Hepatocyte (in vitro differentiated cells): Measurements from ENCODE around the gene KIRREL1. TPM values are rescaled to one million over a fixed set of nuclear protein-coding genes. Genes with fewer than 3 reads are reported as not detected.

Source experiments
- DNase-seq: peaks from one replicate; pipeline ENCODE4 v3.0.0-alpha.2; 2016; ENCODE audit warnings: low spot score
- H2AFZ ChIP-seq: fragments of 200-600 bp; sonication (generic); 2 replicates; pipeline ENCODE4 v1.6.0; 2016; ENCODE audit warnings: antibody characterized with exemption, mild to moderate bottlenecking
- H3K27ac ChIP-seq: fragments of 200-600 bp; sonication (generic); 2 replicates; pipeline ENCODE4 v1.5.1; 2016; ENCODE audit warnings: mild to moderate bottlenecking
- H3K27me3 ChIP-seq: fragments of 200-600 bp; sonication (generic); 2 replicates; pipeline ENCODE4 v1.6.1; 2016
- H3K36me3 ChIP-seq: fragments of 200-600 bp; sonication (generic); replicated peaks from 2 replicates; pipeline ENCODE4 v1.5.1; 2016; ENCODE audit warnings: low read depth; ENCODE audit not compliant: insufficient read depth
- H3K4me1 ChIP-seq: fragments of 200-600 bp; sonication (generic); 2 replicates; pipeline ENCODE4 v1.5.1; 2016; ENCODE audit warnings: mild to moderate bottlenecking, moderate library complexity; ENCODE audit not compliant: insufficient read depth
- H3K4me2 ChIP-seq: fragments of 200-600 bp; sonication (generic); 2 replicates; pipeline ENCODE4 v1.6.0; 2016
- H3K4me3 ChIP-seq: fragments of 200-600 bp; sonication (generic); 2 replicates; pipeline ENCODE4 v1.5.1; 2016; ENCODE audit warnings: mild to moderate bottlenecking
- H3K79me2 ChIP-seq: fragments of 200-600 bp; sonication (generic); 2 replicates; pipeline ENCODE4 v1.6.0; 2017; ENCODE audit warnings: mild to moderate bottlenecking
- H3K9me2 ChIP-seq: fragments of 200-600 bp; sonication (generic); replicated peaks from 2 replicates; pipeline ENCODE4 v1.6.0; 2017; ENCODE audit warnings: mild to moderate bottlenecking; ENCODE audit not compliant: insufficient read depth
- H3K9me3 ChIP-seq: fragments of 200-600 bp; sonication (generic); 2 replicates; pipeline ENCODE4 v1.5.1; 2016; ENCODE audit warnings: low read depth, mild to moderate bottlenecking
- H4K20me1 ChIP-seq: fragments of 200-600 bp; sonication (generic); 2 replicates; pipeline ENCODE4 v1.6.0; 2016; ENCODE audit warnings: mild to moderate bottlenecking; ENCODE audit not compliant: insufficient read depth, poor library complexity, severe bottlenecking
- CTCF ChIP-seq: fragments of 200-600 bp; sonication (generic); IDR thresholded peaks from 2 replicates; pipeline ENCODE4 v1.5.1; 2016; ENCODE audit warnings: antibody characterized with exemption, mild to moderate bottlenecking; ENCODE audit not compliant: poor library complexity
- EZH2 ChIP-seq: fragments of 200-600 bp; sonication (generic); IDR thresholded peaks from 2 replicates; pipeline ENCODE4 v1.6.1; 2016; ENCODE audit warnings: antibody characterized with exemption, mild to moderate bottlenecking, borderline replicate concordance
- EZH2phosphoT487 ChIP-seq: fragments of 200-600 bp; sonication (generic); IDR thresholded peaks from one replicate; pipeline ENCODE4 v1.6.1; 2018; ENCODE audit warnings: antibody characterized with exemption, mild to moderate bottlenecking, low read depth, moderate library complexity; ENCODE audit not compliant: unreplicated experiment, severe bottlenecking
- WGBS: methylation state at CpG from one replicate; pipeline ENCODE4 v1.1.6; 2016; ENCODE audit warnings: low lambda C conversion rate; ENCODE audit errors: missing lambda C conversion rate; 5-methylcytosine and 5-hydroxymethylcytosine counted together
- polyA plus RNA-seq: library from polyadenylated mRNA; unstranded; fragments of >200 nt; fragmentation: Nextera tagmentation; extraction: Ambion mirVana; gene quantifications from 2 replicates; pipeline ENCODE4 v1.2.1, GENCODE V29; 2016
- total RNA-seq: library from RNA; depleted of rRNA; stranded (reverse); fragments of >200 nt; gene quantifications from 2 replicates; pipeline ENCODE4 v1.2.3, GENCODE V29; 2014

Gene KIRREL1
- total and polyA plus RNA-seq, 2 experiments from 2014 or later: 20.4 to 47.1 TPM

DNA sequence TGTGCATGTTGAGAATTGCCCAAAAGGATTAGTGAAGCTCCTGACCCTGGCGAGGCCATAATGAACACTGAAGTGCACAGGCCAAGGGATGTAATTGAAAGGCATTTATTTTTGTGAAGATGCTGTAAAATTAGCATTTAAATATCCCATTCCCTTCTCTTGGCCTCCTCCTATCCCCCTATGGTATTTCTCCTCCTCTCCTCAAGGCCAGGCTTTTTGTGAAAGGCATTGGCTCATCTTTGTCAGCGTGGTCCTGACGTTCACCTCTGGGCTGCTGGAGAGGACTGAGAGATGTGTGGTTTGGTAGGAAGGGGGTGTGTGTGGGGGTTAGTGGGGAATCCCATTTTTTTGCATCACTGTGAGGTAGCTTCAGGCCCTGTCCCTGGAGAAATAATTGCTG, 105.7 kb downstream of the KIRREL1 start:
- Histone ChIP-seq H3K4me2 (no peak overlapping the region), H3K36me3 (no peaks in the 10 kb centered on the region), H3K27me3 (no peaks in the 10 kb centered on the region), H4K20me1 (no peaks in the 10 kb centered on the region), H3K4me1 (peaks cover 17% of the 10 kb centered on the region), H3K9me2 (no peaks in the 10 kb centered on the region), H3K9me3 (no peaks in the 10 kb centered on the region), H3K27ac (no peak overlapping the region), H2AFZ (no peak overlapping the region), H3K79me2 (no peaks in the 10 kb centered on the region), H3K4me3 (no peak overlapping the region)
- 86% methylated on average over 3 of the region's 3 CpGs for WGBS
- no peak for DNase-seq
- TF ChIP-seq EZH2phosphoT487: no peak
- TF ChIP-seq CTCF: no peak
- no peak for TF ChIP-seq EZH2

DNA sequence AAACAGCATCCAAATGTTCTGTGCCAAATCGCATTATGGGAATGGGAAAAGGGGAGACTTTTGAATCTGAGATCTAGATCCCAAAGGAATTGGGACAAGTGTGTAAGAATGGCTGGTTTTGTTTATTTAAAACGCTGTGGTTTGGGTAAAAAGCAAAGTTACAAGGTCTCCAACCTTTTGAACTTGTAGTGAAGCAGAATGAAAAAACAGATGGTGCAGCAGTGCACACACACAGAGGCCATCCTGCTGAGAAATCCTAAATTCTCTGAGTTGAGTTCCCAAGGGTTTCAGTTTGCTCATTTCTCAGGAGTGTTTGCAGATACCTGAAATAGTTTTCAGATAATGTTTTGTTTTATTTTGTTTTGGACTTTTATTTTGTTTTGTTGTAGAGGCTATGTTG, 107.1 kb downstream of the KIRREL1 start:
- no peak overlapping the region for H3K4me3 ChIP-seq
- 48% methylated on average over 2 of the region's 2 CpGs for WGBS
- TF ChIP-seq EZH2phosphoT487: no peak
- TF ChIP-seq CTCF: no peak

GRCh38 chr1:158101455-158101854, 108.0 kb downstream of the KIRREL1 start:
- no peaks in the 10 kb centered on the region for H3K9me2 ChIP-seq
- 94% methylated on average over 2 of the region's 2 CpGs for WGBS
- no peaks in the 10 kb centered on the region for H3K36me3 ChIP-seq
- H4K20me1 ChIP-seq: no peaks in the 10 kb centered on the region
- H2AFZ ChIP-seq: no peak overlapping the region
- no peaks in the 10 kb centered on the region for H3K9me3 ChIP-seq
- peak overlapping the region; percentile 67 for H3K27ac ChIP-seq
- no peak overlapping the region for H3K4me3 ChIP-seq
- H3K27me3 ChIP-seq: no peaks in the 10 kb centered on the region
- no peaks in the 10 kb centered on the region for H3K79me2 ChIP-seq
- DNase-seq: peak; percentile 30
- TF ChIP-seq CTCF (no peak), EZH2 (no peak), EZH2phosphoT487 (no peak)
- H3K4me1 ChIP-seq: peaks cover 17% of the 10 kb centered on the region
- H3K4me2 ChIP-seq: no peak overlapping the region

More for the DNA sequence above, 107.1 kb downstream of the KIRREL1 start:
- peak overlapping the region; percentile 67 for H3K27ac ChIP-seq
- H2AFZ ChIP-seq: no peak overlapping the region
- H3K9me2 ChIP-seq: no peaks in the 10 kb centered on the region
- no peaks in the 10 kb centered on the region for H3K9me3 ChIP-seq
- no peaks in the 10 kb centered on the region for H3K27me3 ChIP-seq
- no peaks in the 10 kb centered on the region for H3K36me3 ChIP-seq
- peaks cover 17% of the 10 kb centered on the region for H3K4me1 ChIP-seq
- DNase-seq: no peak
- H4K20me1 ChIP-seq: no peaks in the 10 kb centered on the region
- no peaks in the 10 kb centered on the region for H3K79me2 ChIP-seq
- H3K4me2 ChIP-seq: no peak overlapping the region

- TF ChIP-seq CTCF: no peak
- no peak for TF ChIP-seq EZH2
- no peak for TF ChIP-seq EZH2phosphoT487
- peak; percentile 69 for DNase-seq
- Histone ChIP-seq H3K27ac (peak overlapping the region; percentile 91), H3K4me1 (peaks cover 17% of the 10 kb centered on the region), H3K9me2 (no peaks in the 10 kb centered on the region), H3K9me3 (no peaks in the 10 kb centered on the region), H3K27me3 (no peaks in the 10 kb centered on the region), H4K20me1 (no peaks in the 10 kb centered on the region), H3K4me3 (no peak overlapping the region), H3K4me2 (no peak overlapping the region), H3K36me3 (no peaks in the 10 kb centered on the region), H3K79me2 (no peaks in the 10 kb centered on the region), H2AFZ (no peak overlapping the region)
- 28% methylated on average over 1 of the region's 1 CpG for WGBS
Measured at GRCh38 chr1:158101927-158102326, 108.5 kb downstream of the KIRREL1 start.
